ENCODE measurements around the gene DCAF17. TPM values are rescaled to one million over a fixed set of nuclear protein-coding genes. Genes with fewer than 3 reads are reported as not detected.
A peak's percentile ranks its signal among the peaks of the same experiment; 100 is the strongest.

DCAF17 gene
- 10 to 100 TPM; 38.7 to 52.1 (median 46.2) TPM for total RNA-seq

- no peaks in the 10 kb centered on the region for H3K27me3 ChIP-seq
- peak in 3 of 6 experiments; percentile 23 to 42 (median 35) for TF ChIP-seq CTCF (IDR thresholded peaks at IDR 0.05)
- peak in 1 of 2 donors; percentile 79 for TF ChIP-seq POLR2A (IDR thresholded peaks at IDR 0.05)
- no peaks in the 10 kb centered on the region for H3K36me3 ChIP-seq
- H3K9me3 ChIP-seq: no peaks in the 10 kb centered on the region
- intact Hi-C loops (cut with DNase I): no loop called here
- peak within 1 kb of the TSS; percentile 52 to 95 (median 65) for H3K4me3 ChIP-seq (replicated peaks in 1 of 3)
- H3K27ac ChIP-seq: peak within 1 kb of the TSS; percentile 89 to 94 (median 92)
- peaks cover 10 to 11% of the 10 kb centered on the region in 2 donors for H3K4me1 ChIP-seq
- DNase-seq: peak; percentile 96 to 97
- 0 to 2% methylated on average over 8 to 20 of the region's 92 CpGs for WGBS, 2 donors
Observed at GRCh38 chr2:171434013-171434989, at the start of gene DCAF17. Gene DCAF17, plus strand, starts transcription at chr2:171434226. Its CDS starts 352 bp downstream, at chr2:171434578.

- intact Hi-C loops (cut with DNase I): no loop called here
- peaks cover 4 to 11% of the 10 kb centered on the region in 2 donors for H3K4me1 ChIP-seq
- H3K9me3 ChIP-seq: no peaks in the 10 kb centered on the region
- no peak for TF ChIP-seq CTCF (IDR thresholded peaks at IDR 0.05)
- no peak for TF ChIP-seq POLR2A (IDR thresholded peaks at IDR 0.05)
- peak overlapping the region in 2 of 3 donors; percentile 13 to 38 for H3K27ac ChIP-seq
- DNase-seq: peak; percentile 6 to 18
- no peaks in the 10 kb centered on the region for H3K27me3 ChIP-seq
- H3K36me3 ChIP-seq: no peaks in the 10 kb centered on the region
- H3K4me3 ChIP-seq (replicated peaks in 1 of 3): no peak overlapping the region
- WGBS, 2 donors: 90 to 95% methylated on average over 9 to 10 of the region's 10 CpGs
Observed at GRCh38 chr2:171386627-171387026, 47.4 kb upstream of the DCAF17 start.

- intact Hi-C loops (cut with DNase I): no loop called here
- no peaks in the 10 kb centered on the region for H3K27me3 ChIP-seq
- no peak overlapping the region for H3K4me3 ChIP-seq (replicated peaks in 1 of 3)
- 87 to 93% methylated on average over 7 of the region's 7 CpGs for WGBS, 2 donors
- peaks cover 4 to 11% of the 10 kb centered on the region in 2 donors for H3K4me1 ChIP-seq
- no peak for TF ChIP-seq CTCF (IDR thresholded peaks at IDR 0.05)
- TF ChIP-seq POLR2A (IDR thresholded peaks at IDR 0.05): no peak
- H3K9me3 ChIP-seq: no peaks in the 10 kb centered on the region
- DNase-seq: no peak
- no peaks in the 10 kb centered on the region for H3K36me3 ChIP-seq
- H3K27ac ChIP-seq: peak overlapping the region in 1 of 3 donors; percentile 38
Observed at GRCh38 chr2:171387052-171387451, 47.0 kb upstream of the DCAF17 start.

GRCh38 chr2:171389325-171389724 is 44.7 kb upstream of the DCAF17 start:
- peaks cover 4 to 11% of the 10 kb centered on the region in 2 donors for H3K4me1 ChIP-seq
- DNase-seq: peak; percentile 64 to 66
- no peaks in the 10 kb centered on the region for H3K9me3 ChIP-seq
- H3K36me3 ChIP-seq: no peaks in the 10 kb centered on the region
- no peak overlapping the region for H3K4me3 ChIP-seq (replicated peaks in 1 of 3)
- TF ChIP-seq POLR2A (IDR thresholded peaks at IDR 0.05) (no peak), CTCF (IDR thresholded peaks at IDR 0.05) (no peak)
- intact Hi-C loops (cut with DNase I): no loop called here
- no peak overlapping the region for H3K27ac ChIP-seq
- 30 to 65% methylated on average over 1 of the region's 1 CpG for WGBS, 2 donors
- no peaks in the 10 kb centered on the region for H3K27me3 ChIP-seq

- Histone ChIP-seq H3K4me1 (peaks cover 4 to 11% of the 10 kb centered on the region in 2 donors), H3K27ac (no peak overlapping the region), H3K36me3 (no peaks in the 10 kb centered on the region), H3K4me3 (replicated peaks in 1 of 3) (no peak overlapping the region), H3K9me3 (no peaks in the 10 kb centered on the region), H3K27me3 (no peaks in the 10 kb centered on the region)
- 80 to 91% methylated on average over 1 of the region's 1 CpG for WGBS, 2 donors
- intact Hi-C loops (cut with DNase I): no loop called here
- DNase-seq: no peak
- no peak for TF ChIP-seq POLR2A (IDR thresholded peaks at IDR 0.05)
- TF ChIP-seq CTCF (IDR thresholded peaks at IDR 0.05): no peak
Observed at GRCh38 chr2:171389780-171390179, 44.2 kb upstream of the DCAF17 start.

Measured in thyroid gland (tissue), 4 donors.